Left cardiac atrium (tissue), 4 donors: ENCODE results near the gene ABCC3. TPM values are rescaled to one million over a fixed set of nuclear protein-coding genes. Genes with fewer than 3 reads are reported as not detected.
"Not testable (repeated sequence)": the region's sequence is repeated elsewhere in the genome, so short reads cannot be mapped to it uniquely, and the experiment has no call there.

Source experiments
- ATAC-seq, 2 donors: fragments of 200-7000 bp; cut with Tn5 transposase; one replicate each; pipeline ENCODE4 v1.9.1; 2020; ENCODE audit warnings: mild to moderate bottlenecking in 2 of 2, moderate library complexity in 2 of 2
- DNase-seq: peaks from one replicate; pipeline ENCODE4 v3.0.0-alpha.2; 2020
- intact Hi-C, 2 donors: fragments of 100-400 bp; cut with DNase I; formaldehyde crosslinking; loops; one replicate each; pipeline versions ENCODE4 v1.14.1 to v1.15.1; 2022 to 2023
- total RNA-seq, 2 donors: library from RNA; stranded (reverse); fragmentation: NEBNext Ultra II Directional; extraction: Animal tissue kit (Norgen Biotek cat#: 25700); gene quantifications; one replicate each; pipeline ENCODE4 v1.2.1, GENCODE V29; 2021
- donor health status: DM: no; HTN: yes; CAD: no.
- donor health status: DM: no; HTN: yes; CAD: no; lungs with severe emphysema.
- donor health status: DM: yes; HTN: yes; CAD: no.
- donor health status: Dilated cardiomyopathy.

Gene ABCC3
- total RNA-seq, 2 donors from 2014 or later = 1.4 to 5.2 TPM

DNA sequence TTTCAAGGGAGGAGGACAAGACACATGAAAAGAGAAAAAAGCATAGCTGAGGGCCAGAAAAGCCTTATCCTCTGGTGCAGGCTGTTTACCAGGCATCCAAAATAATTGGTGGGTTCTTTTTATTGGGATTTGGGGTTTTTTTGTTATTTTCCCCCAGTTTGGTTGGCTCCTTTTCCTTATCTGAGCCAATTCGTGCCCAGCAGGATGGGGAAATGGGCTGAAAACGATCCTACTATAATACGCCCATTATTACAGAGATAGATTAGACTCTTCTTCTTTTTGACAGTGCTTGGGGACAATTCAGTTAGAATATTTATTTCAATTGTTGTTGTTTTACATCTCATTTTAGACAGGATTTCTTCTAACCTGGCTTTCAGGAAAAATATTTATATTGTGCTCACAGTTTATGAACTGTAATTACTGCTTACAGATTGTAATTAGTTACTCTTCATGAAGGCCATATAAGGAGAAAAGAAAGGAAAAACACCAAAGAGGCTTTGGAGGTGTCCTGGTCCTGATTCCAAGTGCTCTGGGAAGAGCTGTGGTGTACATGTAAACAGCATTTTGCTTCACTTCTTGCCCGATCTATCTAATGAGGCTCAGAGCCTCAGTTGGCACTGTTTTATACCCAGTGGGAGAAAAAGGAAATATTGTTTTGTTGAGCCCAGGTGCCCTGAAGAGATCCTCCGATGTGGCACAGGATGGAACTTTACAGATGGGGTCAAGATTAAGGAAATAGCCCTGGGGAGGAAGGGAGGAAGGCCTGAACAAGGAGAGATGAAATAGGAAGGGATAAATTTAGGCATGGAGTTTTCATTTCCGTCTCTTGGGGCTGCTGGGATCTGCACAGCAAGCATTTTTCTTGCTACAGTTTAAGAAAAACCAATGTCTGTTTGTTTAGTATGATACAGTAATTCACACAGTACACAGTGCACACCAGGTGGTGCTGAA lies 73.6 kb downstream of the ABCC3 start:
- DNase-seq (no peak), ATAC-seq (peak; percentile 5 to 10)
- intact Hi-C loops = no loop called here

DNA sequence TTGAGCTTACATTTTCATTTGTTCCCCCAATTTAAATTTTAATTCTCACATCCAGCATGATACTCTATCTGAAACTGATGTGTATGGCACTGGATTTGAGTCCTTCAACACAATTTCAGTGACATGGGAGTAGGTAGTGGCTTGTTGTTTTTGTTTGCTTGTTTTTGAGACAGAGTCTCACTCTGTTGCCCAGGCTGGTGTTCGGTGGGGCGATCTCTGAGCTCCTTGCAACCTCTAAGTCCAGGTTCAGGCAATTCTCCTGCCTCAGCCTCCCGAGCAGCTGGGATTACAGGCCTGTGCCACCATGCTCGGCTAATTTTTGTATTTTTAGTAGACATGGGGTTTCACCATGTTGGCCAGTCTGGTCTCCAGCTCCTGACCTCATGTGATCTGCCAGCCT lies 74.4 kb downstream of the ABCC3 start:
- intact Hi-C loops, DNase-seq, ATAC-seq: not testable (repeated sequence)

DNA sequence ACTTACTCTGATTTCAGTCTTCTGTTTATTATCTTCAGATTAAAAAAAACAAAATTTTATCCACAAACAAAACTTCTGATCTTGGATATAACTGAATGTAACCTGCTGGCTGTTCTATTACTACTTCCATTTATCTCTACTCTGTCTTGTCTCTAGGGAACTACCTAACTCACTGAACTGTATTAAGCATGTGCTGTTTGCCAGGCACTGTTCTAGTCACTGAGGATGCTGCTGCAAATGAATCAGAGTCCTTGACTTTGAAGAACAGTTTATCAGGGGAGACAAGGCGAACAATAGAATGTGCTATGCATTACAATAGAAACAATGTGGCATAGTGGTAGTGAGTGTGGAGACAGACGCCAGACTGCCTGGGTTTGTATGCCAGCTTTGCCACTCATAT lies 75.3 kb downstream of the ABCC3 start:
- ATAC-seq (no peak), DNase-seq (no peak)
- intact Hi-C loops = no loop called here

- ATAC-seq = no peak
- intact Hi-C loops = no loop called here
Observed at GRCh38 chr17:50710650-50711049, 76.0 kb downstream of the ABCC3 start.

GRCh38 chr17:50712641-50713040 lies 78.0 kb downstream of the ABCC3 start:
- ATAC-seq = no peak
- no peak for DNase-seq
- intact Hi-C loops = no loop called here

More at GRCh38 chr17:50710650-50711049, 76.0 kb downstream of the ABCC3 start:
- DNase-seq = no peak

DNA sequence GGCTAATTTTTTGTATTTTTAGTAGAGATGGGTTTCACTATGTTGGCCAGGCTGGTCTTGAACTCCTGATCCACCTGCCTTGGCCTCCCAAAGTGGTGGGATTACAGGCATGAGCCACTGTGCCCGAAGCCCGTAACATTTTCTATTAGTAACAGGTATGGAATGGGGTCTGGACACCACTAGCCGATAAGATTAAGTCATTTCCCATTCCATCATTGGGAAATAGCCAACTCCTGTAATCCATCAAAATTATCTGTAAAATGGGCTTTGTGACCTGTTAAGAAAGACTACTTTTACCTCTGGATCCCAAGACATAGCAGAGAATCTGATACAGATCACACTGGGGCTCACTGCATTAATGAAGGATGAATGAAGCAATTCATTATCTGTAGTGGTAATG lies 80.8 kb downstream of the ABCC3 start:
- no peak for ATAC-seq
- intact Hi-C loops = no loop called here
- no peak for DNase-seq

DNA sequence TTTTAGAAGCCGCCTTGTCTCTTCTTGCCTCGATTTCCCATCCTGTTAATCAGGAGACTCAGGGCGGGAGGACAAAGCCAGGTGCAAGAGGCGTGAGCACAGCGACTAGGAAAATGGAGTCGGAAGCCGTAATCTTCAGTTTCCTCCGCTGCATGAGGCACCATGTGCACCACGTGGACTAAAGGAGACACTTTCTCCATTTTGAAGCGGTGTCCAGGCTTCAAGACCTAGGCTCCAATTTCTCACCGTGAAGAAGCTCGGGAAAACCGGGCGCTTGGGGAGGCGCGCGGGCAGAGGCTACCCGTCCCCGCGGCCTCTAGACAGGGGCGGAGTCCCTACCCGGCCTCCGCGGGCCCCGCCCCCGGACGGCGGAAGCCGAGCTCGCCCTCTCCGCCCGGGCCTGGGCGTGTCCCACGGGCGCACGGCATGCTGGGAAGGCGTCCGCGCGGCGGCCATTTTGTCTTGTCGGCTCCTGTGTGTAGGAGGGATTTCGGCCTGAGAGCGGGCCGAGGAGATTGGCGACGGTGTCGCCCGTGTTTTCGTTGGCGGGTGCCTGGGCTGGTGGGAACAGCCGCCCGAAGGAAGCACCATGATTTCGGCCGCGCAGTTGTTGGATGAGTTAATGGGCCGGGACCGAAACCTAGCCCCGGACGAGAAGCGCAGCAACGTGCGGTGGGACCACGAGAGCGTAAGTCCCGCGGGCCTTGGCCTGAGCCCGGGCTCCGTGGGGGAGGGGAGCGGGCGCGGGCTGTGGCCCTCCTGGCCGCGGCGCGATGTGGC lies 84.7 kb downstream of the ABCC3 start, which contains the start of gene LUC7L3:
TSS of gene LUC7L3 (plus strand) at position 460 of the 780 bp plus-strand sequence. CDS start at position 590, 130 bp downstream.
- intact Hi-C loops = no loop called here
- peak; percentile 94 for DNase-seq
- peak; percentile 99 for ATAC-seq

DNA sequence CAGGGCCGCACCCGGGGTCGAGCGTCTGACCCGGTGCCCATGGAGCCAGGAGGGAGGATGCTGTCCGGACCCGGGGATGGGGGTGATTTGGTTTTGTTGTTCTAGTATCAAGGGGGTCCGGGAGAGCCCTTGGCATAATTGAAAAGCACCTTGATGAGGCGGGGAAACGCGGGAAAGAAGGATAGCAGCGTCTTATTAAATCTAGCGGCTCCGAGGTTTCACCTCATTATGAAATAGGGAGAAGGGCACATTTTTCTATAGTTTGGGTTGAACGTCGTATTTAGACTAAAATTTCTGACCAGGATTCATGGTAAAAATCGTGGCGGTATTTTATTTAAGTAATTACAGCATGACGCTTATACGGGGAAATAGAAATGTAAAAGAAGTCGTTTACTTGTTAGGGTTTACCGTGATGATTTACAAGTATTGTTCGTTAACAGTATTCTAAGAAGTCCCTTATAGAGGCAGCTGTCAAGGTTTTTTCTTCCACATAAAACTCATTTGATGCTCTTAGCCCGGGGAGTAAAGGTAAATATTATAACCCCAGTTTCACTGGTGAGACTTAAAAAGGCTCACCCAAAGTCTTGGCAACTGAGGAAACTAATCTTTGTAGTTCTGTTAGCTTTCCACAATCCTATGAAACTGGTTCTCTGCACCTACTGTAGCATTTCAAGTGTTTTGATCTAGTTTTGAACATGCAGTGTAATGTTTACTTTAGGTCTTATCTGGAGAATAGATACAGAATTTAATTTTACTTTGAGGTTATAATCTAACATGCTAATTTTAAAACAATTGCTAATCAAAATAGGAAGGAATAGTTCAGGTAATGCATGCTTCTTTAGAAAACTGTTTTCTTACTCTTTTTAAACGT lies 85.5 kb downstream of the ABCC3 start:
- DNase-seq (no peak), ATAC-seq (no peak)
- intact Hi-C loops = no loop called here

GRCh38 chr17:50721194-50722010 lies 86.7 kb downstream of the ABCC3 start:
- intact Hi-C loops = no loop called here
- DNase-seq = no peak

GRCh38 chr17:50722746-50723145 lies 88.1 kb downstream of the ABCC3 start:
- no peak for DNase-seq
- intact Hi-C loops = no loop called here
- no peak for ATAC-seq

More at GRCh38 chr17:50721194-50722010, 86.7 kb downstream of the ABCC3 start:
- no peak for ATAC-seq

DNA sequence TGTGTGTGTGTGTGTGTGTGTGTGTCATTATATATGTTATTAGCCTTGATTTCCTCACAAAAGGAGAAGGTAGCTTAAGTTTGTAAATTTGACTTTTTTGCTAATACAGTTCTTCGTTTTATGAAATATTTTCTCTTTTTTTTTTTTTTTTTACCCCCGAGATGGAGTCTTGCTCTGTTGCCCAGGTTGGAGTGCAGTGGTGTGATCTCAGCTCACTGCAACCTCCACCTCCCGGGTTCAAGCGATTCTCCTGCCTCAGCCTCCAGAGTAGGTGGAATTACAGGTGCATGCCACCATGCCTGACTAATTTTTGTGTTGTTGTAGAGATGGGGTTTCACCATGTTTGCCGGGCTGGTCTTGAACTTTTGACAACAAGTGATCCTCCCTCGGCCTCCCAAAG lies 89.9 kb downstream of the ABCC3 start:
- DNase-seq, ATAC-seq, intact Hi-C loops: not testable (repeated sequence)

DNA sequence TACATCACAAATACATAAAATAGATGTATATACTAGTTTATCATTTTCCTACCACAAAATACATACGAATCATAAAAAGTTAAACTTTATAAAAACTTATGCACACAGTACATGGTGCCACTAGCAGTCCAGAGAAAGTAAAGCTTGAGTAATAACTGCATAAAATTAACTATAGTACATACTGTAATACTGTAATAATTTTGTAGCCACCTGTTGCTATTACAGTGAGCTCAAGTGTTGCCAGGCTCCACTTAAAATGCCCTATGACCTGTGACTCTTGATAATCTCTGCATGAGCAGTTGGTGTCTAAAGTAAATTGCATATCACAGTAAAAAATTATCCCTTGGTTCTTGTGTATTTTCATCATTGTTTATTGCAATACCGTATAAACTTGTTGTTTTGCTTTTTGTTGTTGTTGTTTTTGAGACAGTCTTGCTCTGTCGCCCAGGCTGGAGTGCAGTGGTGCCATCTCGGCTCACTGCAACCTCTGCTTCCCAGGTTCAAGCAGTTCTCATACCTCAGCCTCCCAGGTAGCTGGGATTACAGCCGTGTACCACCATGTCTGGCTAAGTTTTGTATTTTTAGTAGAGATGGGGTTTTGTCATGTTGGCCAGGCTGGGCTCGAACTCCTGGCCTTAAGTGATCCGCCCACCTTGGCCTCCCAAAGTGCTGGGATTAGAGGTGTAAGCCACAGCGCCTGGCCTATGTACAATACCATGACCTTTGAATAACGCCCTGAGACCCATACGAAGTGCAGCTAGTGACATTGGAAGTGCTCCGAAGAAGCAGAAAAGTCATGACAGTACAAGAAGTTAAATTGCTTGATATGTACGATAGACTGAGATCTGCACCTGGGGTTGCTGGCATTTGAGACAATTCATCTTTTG lies 91.3 kb downstream of the ABCC3 start:
- intact Hi-C loops = no loop called here
- ATAC-seq = no peak

DNA sequence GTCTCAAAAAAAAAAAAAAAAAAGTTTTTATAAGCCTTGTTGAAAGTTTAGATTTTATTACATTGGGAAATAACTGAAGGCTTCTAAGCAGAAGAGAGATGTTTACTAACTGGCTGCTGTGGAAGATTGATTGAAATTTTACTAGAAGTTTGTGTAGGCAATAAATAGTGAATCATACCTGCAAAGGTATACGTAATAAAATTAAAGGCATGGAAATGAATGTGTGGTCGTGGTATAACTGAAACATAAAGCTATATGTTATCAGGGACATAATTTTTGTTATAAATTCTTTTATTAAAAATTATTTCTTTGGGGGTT lies 93.4 kb downstream of the ABCC3 start:
- ATAC-seq = no peak
- DNase-seq = no peak
- intact Hi-C loops = no loop called here

More for the DNA sequence above, 91.3 kb downstream of the ABCC3 start:
- no peak for DNase-seq

DNA sequence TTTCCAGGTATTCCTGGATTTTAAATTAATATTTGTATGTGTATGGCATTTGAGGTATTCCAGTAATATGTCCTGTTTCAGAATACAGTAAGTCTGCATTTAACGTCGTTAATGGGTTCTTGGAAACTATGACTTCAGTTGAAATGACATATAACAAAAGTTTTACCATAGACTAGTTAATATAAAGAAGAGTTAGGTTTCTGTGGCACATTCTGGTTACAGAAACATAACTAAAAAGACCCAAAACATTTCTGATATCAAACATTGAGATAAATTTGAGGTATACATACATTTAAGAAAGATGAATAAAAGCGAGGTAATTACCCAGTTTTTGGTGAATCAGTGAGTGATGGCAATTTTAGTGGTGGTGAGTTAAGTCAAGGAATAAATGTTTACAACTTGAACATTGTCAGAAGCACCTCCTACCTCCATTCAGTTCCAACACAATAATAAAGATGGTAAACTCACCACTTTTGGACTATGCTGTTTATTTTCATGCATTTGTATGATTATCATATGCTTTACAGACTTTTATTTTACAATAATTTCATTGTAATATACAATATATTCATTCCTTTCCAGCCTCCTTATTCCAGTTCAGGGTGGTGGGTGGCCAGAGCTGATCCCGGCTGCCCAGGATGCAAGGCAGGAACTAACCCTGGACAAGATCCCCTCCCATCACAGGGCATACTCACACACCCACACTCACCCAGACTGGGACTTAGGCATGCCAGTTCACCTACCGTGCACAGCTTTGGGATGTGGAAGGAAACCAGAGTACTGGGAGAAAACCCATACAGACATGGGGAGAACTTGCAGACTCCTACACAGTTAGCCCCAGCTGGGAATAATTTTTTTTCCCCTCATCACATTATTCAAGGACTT lies 94.4 kb downstream of the ABCC3 start:
- DNase-seq (no peak), ATAC-seq (no peak)
- intact Hi-C loops = no loop called here

- intact Hi-C loops = no loop called here
- DNase-seq (no peak), ATAC-seq (peak in 1 of 2 donors; percentile 11)
Observed at GRCh38 chr17:50731575-50732460, 97.1 kb downstream of the ABCC3 start.
